Activated CD4-positive, alpha-beta T cell treated with anti-CD3 and anti-CD28 coated beads, Interleukin-2, amount 50 U/mL, for 16 hours (primary cell): ENCODE results near the gene DRAXIN.

Source experiments
- DNase-seq: peaks from one replicate; pipeline ENCODE4 v3.0.0-alpha.2; 2020

DRAXIN gene

GRCh38 chr1:11712285-11712684 is 20.8 kb downstream of the DRAXIN start:
- no peak for DNase-seq

- DNase-seq = no peak
Measured at GRCh38 chr1:11713095-11713494, 21.6 kb downstream of the DRAXIN start.

GRCh38 chr1:11714831-11715575 is 23.5 kb downstream of the DRAXIN start:
- DNase-seq = no peak

- peak; percentile 81 for DNase-seq
Measured at GRCh38 chr1:11719313-11720032, 28.0 kb downstream of the DRAXIN start.

- no peak for DNase-seq
Measured at GRCh38 chr1:11720033-11720376, 28.5 kb downstream of the DRAXIN start.

GRCh38 chr1:11720525-11720924 is 29.0 kb downstream of the DRAXIN start:
- DNase-seq = no peak

- no peak for DNase-seq
Measured at GRCh38 chr1:11721311-11721710, 29.8 kb downstream of the DRAXIN start.

- DNase-seq = no peak
Measured at GRCh38 chr1:11722538-11722937, 31.0 kb downstream of the DRAXIN start.

- DNase-seq = no peak
Measured at GRCh38 chr1:11725616-11726015, 34.1 kb downstream of the DRAXIN start.

- DNase-seq = no peak
Measured at GRCh38 chr1:11727119-11727518, 35.6 kb downstream of the DRAXIN start.

- DNase-seq = no peak
Measured at GRCh38 chr1:11728126-11728806, 36.8 kb downstream of the DRAXIN start.

GRCh38 chr1:11729155-11729497 is 37.6 kb downstream of the DRAXIN start:
- DNase-seq = no peak

- DNase-seq = no peak
Measured at GRCh38 chr1:11729498-11730428, 38.3 kb downstream of the DRAXIN start.

GRCh38 chr1:11730429-11730891 is 39.0 kb downstream of the DRAXIN start:
- peak; percentile 80 for DNase-seq

- no peak for DNase-seq
Measured at GRCh38 chr1:11731691-11732283, 40.3 kb downstream of the DRAXIN start.

- DNase-seq = no peak
Measured at GRCh38 chr1:11733306-11733705, 41.8 kb downstream of the DRAXIN start.

- DNase-seq = no peak
Measured at GRCh38 chr1:11735531-11735853, 44.0 kb downstream of the DRAXIN start.

- DNase-seq = peak; percentile 92
Measured at GRCh38 chr1:11735854-11736745, 44.6 kb downstream of the DRAXIN start, which contains the start of gene AGTRAP. AGTRAP (plus strand) TSS chr1:11736136; CDS start chr1:11736209, 73 bp downstream.

GRCh38 chr1:11736746-11737639 is 45.5 kb downstream of the DRAXIN start:
- DNase-seq = peak; percentile 63

GRCh38 chr1:11738096-11738495 is 46.6 kb downstream of the DRAXIN start:
- no peak for DNase-seq
